ENCODE data around the gene USP20.
"Not testable (repeated sequence)": the region's sequence is repeated elsewhere in the genome, so short reads cannot be mapped to it uniquely, and the experiment has no call there.

USP20 gene

GRCh38 chr9:129835128-129835859 is at the start of gene USP20, which contains the start of gene C9orf78:
Gene USP20 (plus strand): TSS chr9:129835458. CDS start chr9:129852556, 17,098 bp downstream.
Gene C9orf78 (minus strand): TSS chr9:129835275. CDS start chr9:129835221, 54 bp downstream.
- Histone ChIP-seq H3K27me3 (no peaks in the 10 kb centered on the region), H3K4me1 (peaks cover 0 to 55% (median 40%) of the 10 kb centered on the region in 4 donors), H3K27ac (peak within 1 kb of the TSS; percentile 91 to 96), H3K4me3 (peak within 1 kb of the TSS; percentile 90 to 97), H3K9me3 (no peaks in the 10 kb centered on the region), H3K36me3 (peaks cover 25 to 30% (median 27%) of the 10 kb centered on the region in 3 donors)
- DNase-seq: peak; percentile 96 to 97
- intact Hi-C loops (cut with DNase I; ENCODE audit: low total_unique reads): loop anchor here (5.0 kb wide), 2 partner anchors 47 to 207 kb away; partner anchors contain the start of gene FNBP1
- no peak for TF ChIP-seq CTCF (IDR thresholded peaks at IDR 0.05)

GRCh38 chr9:129785866-129786265 is 49.4 kb upstream of the USP20 start:
- Histone ChIP-seq H3K36me3 (no peaks in the 10 kb centered on the region), H3K27ac (no peak overlapping the region), H3K4me1 (peaks cover 0 to 5% (median 0%) of the 10 kb centered on the region in 4 donors), H3K4me3 (no peak overlapping the region), H3K27me3 (no peaks in the 10 kb centered on the region), H3K9me3 (no peaks in the 10 kb centered on the region)
- no peak for TF ChIP-seq CTCF (IDR thresholded peaks at IDR 0.05)
- intact Hi-C loops (cut with DNase I; ENCODE audit: low total_unique reads): loop anchor here (2.0 kb wide), 1 partner anchor 49 kb away; no protein-coding TSS in a partner anchor
- DNase-seq: no peak

- intact Hi-C loops (cut with DNase I; ENCODE audit: low total_unique reads): no loop called here
- DNase-seq: no peak
- Histone ChIP-seq H3K27me3 (no peaks in the 10 kb centered on the region), H3K4me3 (no peak overlapping the region), H3K36me3 (no peaks in the 10 kb centered on the region), H3K27ac (no peak overlapping the region), H3K9me3 (no peaks in the 10 kb centered on the region), H3K4me1 (peaks cover 0 to 5% (median 0%) of the 10 kb centered on the region in 4 donors)
- TF ChIP-seq CTCF (IDR thresholded peaks at IDR 0.05): no peak
These were observed 48.8 kb upstream of the USP20 start for GRCh38 chr9:129786481-129786880.

- no peak for TF ChIP-seq CTCF (IDR thresholded peaks at IDR 0.05)
- intact Hi-C loops (cut with DNase I; ENCODE audit: low total_unique reads): loop anchor here (10.0 kb wide), 1 partner anchor 670 kb away; no protein-coding TSS in a partner anchor
These were observed 40.7 kb upstream of the USP20 start for GRCh38 chr9:129794549-129794948.

GRCh38 chr9:129796029-129796428 is 39.2 kb upstream of the USP20 start:
- DNase-seq, H3K4me3 ChIP-seq, H3K4me1 ChIP-seq, H3K9me3 ChIP-seq, H3K27ac ChIP-seq, H3K36me3 ChIP-seq: not testable (repeated sequence)
- peaks cover 0 to 20% of the 10 kb centered on the region in 2 donors for H3K27me3 ChIP-seq
- intact Hi-C loops (cut with DNase I; ENCODE audit: low total_unique reads): loop anchor here (10.0 kb wide), 1 partner anchor 671 kb away; no protein-coding TSS in a partner anchor

More at GRCh38 chr9:129794549-129794948, 40.7 kb upstream of the USP20 start:
- no peaks in the 10 kb centered on the region for H3K9me3 ChIP-seq
- no peaks in the 10 kb centered on the region for H3K36me3 ChIP-seq
- H3K27ac ChIP-seq: no peak overlapping the region
- H3K4me1 ChIP-seq: peaks cover 0 to 5% (median 0%) of the 10 kb centered on the region in 4 donors
- no peak for DNase-seq
- no peak overlapping the region for H3K4me3 ChIP-seq
- H3K27me3 ChIP-seq: peaks cover 0 to 20% of the 10 kb centered on the region in 2 donors

- Histone ChIP-seq H3K4me1 (peaks cover 0 to 6% (median 5%) of the 10 kb centered on the region in 4 donors), H3K9me3 (no peaks in the 10 kb centered on the region), H3K27ac (no peak overlapping the region), H3K36me3 (no peaks in the 10 kb centered on the region), H3K27me3 (peaks cover 0 to 13% of the 10 kb centered on the region in 2 donors), H3K4me3 (no peak overlapping the region)
- no peak for DNase-seq
- TF ChIP-seq CTCF (IDR thresholded peaks at IDR 0.05): no peak
- intact Hi-C loops (cut with DNase I; ENCODE audit: low total_unique reads): loop anchor here (10.0 kb wide), 1 partner anchor 674 kb away; no protein-coding TSS in a partner anchor
These were observed 36.3 kb upstream of the USP20 start for GRCh38 chr9:129798973-129799372.

Measured in tibial artery (tissue), 4 donors.